Stimulated activated CD4-positive, alpha-beta T cell treated with anti-CD3 and anti-CD28 coated beads, Interleukin-12 subunit alpha, Interleukin-12 subunit beta, amount 100 ng/mL, for 4 hours (primary cell): Measurements from ENCODE around the gene TRIM65.
A peak's percentile ranks its signal among the peaks of the same experiment; 100 is the strongest.
"Not testable (repeated sequence)": the region's sequence is repeated elsewhere in the genome, so short reads cannot be mapped to it uniquely, and the experiment has no call there.

ENCODE experiments used
- DNase-seq: peaks from one replicate; pipeline ENCODE4 v3.0.0-alpha.2; 2020

Gene TRIM65

DNA sequence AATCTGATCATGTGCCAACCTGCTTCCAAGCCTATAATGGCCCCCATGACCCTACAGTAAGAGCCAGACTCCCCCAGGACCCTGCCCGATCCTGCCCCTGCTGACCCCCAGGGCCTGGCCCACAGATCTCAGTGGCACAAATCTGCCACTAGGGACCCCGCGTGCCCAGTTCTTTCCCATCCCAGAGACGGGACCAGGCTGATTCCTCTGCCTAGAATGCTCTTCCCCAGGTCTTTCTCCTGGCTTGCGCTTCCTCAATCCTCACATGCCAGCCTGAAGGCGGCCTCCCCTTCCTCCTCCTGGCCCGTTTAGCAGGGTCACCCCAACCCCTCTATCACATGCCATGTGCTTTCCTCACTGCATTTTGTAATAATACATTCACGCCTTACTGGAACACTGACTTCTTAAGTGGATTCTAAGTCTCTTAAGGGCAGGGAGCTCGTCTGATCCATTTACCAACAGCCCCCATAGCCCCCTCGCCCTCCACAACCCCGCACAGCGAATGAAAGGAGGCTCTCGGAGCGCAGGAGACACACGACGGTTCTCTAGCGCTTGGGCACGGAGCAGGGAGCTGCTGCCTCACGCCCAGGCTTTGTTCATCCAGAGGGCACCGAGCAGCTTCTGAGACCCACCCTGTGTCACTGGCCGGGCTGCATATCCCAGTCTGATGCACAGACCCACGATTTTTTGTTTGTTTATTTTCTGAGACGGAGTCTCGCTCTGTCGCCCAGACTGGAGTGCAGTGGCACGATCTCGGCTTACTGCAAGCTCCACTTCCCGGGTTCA lies 1.2 kb downstream of the TRIM65 start:
- DNase-seq: no peak

GRCh38 chr17:75894049-75894733 lies 2.6 kb downstream of the TRIM65 start:
- no peak for DNase-seq

DNA sequence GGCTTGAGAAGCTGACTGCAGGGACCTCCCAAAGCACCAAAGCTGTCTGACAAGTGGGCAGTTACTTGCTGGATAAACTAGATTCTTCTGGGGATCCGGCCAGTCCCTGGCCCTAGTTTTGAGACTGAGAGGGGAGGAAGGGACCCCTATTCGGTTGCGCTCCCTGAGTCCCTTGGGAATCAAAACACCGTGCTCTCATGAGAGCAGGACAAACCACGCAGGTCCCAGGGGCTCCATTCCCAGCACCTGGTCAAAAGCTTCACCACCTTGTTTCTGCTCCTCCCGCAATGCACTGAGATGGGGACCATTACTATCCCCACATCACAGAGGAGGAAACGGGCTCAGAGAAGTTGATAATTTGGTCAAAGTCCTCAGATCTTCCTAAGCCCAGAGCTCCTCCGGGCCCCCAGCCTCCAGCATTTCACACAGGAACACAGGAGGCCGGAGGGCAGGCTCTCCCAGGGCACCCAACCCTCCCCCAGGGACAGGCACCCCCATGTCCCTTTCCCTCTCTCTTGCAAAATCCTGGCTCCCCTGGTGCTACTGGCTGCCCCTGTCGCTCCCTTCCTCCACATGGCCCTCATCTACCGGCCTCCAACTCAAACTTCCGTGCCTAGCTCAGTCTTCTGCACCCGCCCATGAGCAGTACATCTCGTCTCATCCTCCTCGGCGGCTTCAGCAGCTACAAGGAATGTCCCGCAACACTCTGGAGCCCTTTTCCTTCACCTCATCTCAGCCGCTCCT lies 3.3 kb downstream of the TRIM65 start:
- DNase-seq: no peak

- DNase-seq: no peak
These were observed 4.1 kb downstream of the TRIM65 start for GRCh38 chr17:75892556-75893224.

DNA sequence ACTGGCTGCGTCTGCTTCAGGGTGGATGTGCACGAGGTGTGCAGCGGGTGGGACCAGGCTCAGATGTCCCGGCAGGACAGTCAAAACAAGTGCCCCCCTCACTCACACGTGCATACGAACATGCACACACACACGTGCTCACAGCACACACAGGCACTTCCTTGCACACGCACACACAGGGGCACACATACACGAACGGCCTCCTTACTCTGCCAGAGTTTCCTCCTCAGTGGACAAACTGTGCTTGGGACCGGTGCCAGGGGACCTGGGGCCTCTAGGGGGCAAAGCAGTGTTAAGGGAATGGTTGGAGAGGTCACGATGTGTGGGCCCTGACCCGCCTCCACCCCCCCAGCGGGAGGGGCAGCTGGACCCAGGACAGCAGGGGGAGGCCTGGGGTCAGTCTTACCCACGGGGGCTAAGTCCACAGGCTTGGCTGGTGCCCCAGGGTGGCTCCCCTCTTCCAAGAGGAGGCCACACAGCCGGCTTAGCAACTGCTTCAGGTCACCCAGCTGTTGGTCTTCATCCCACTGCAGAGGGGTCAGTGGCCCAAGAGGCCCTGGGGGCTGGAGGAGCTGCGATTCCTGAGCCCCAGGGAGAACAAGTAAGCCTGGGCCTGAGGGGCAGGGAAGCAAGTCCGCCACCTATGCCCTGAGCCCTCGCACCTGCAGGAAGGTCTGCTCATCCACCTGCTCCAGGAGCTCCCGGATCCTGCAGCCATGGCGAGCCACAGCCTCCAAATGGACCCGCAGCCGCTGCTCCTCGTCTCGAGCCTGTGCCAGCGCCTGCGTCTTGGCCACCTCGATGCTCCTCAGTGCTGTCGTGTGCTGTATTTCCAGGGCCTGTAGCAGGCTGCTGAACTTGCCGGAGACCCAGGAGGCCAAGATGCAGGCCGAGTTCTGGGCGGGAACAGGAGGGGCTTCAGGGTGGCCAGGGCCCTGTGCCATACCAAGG lies 4.9 kb downstream of the TRIM65 start:
- no peak for DNase-seq

- DNase-seq: no peak
These were observed 5.6 kb downstream of the TRIM65 start for GRCh38 chr17:75891022-75891604.

- no peak for DNase-seq
These were observed 7.3 kb downstream of the TRIM65 start for GRCh38 chr17:75889454-75889853.

- DNase-seq: no peak
These were observed 8.3 kb downstream of the TRIM65 start for GRCh38 chr17:75888484-75888883.

DNA sequence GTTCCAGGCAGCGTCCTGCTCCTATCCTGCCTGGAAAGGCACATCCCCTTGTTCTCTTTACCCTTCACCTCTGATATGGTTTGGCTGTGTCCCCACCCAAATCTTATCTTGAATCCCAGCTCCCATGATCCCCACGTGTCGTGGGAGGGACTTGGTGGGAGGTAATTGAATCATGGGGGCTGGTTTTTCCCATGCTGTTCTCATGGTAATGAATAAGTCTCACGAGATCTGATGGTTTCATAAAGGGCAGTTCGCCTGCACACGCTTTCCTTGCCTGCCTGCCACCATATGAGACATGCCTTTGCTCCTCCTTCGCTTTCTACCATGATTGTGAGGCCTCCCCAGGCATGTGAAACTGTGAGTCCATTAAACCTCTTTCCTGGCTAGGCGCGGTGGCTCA lies 10.9 kb downstream of the TRIM65 start:
- DNase-seq: not testable (repeated sequence)

DNA sequence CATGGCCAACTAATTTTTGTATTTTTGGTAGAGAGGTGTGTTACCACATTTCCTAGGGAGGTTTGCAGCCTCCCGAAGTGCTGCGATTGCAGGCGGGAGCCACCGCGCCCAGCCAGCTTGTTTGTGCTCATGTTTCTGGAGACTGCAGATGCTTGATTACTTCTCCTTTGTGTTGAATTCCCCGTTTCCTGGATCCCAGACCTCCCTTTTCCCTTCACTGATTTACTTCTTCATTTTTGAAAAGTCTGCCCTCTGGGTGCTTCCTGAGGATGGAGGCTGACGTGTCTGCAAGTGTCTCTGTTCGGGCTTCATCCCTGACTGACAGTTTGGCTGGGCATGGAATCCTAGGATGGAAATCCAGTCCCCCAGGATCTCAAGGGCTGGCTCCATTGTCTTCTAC lies 11.3 kb downstream of the TRIM65 start:
- no peak for DNase-seq

DNA sequence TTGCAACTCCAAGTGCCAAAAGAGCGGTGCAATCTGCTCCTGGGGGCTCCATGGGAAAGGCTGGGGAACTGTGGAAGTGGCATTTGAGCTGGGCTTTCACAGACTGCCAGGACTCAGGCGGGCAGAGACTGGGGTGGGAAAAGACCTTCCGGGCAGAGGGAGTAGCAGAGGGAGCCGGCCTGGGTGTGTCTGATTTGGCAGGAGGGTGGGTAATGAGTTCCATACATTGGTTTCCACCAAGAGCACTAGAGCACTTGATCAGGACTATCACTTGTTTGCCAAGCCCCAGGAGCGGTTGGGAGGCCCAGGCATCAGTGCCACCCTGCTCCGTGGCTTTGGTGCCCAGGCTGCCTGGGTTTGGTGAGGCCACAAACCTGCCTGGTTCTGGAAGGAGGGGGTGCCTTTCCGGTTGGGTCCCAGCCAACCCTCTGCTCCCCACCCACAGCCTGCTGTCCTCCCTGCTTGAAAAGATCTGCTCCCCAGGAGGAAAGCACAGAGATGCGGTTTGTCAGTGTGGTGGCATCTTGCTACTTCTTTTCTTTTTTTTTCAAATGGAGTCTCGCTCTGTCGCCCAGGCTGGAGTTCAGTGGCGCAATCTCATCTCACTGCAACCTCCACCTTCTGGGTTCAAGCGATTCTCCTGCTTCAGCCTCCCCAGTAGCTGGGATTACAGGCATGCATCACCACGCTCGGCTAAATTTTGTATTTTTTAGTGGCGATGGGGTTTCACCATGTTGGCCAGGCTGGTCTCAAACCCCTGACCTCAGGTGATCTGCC lies 14.9 kb downstream of the TRIM65 start:
- no peak for DNase-seq

DNA sequence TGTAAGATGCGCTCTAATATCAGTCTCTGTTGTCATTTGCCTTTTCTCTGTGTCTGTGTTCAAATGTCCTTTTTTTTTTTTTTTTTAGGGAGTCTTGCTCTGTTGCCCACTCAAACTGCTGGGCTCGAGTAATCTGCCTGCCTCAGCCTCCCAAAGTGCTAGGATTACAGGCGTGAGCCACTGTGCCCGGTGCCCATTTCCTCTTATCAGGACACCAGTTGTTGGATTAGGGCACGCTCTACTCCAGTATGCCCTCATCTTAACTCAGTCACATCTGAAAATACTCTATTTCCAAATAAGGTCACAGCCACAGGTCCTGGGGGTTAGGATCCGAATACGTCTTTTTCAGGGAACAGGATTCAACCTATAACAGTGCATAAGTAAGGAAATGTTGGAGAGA lies 16.5 kb downstream of the TRIM65 start:
- no peak for DNase-seq

DNA sequence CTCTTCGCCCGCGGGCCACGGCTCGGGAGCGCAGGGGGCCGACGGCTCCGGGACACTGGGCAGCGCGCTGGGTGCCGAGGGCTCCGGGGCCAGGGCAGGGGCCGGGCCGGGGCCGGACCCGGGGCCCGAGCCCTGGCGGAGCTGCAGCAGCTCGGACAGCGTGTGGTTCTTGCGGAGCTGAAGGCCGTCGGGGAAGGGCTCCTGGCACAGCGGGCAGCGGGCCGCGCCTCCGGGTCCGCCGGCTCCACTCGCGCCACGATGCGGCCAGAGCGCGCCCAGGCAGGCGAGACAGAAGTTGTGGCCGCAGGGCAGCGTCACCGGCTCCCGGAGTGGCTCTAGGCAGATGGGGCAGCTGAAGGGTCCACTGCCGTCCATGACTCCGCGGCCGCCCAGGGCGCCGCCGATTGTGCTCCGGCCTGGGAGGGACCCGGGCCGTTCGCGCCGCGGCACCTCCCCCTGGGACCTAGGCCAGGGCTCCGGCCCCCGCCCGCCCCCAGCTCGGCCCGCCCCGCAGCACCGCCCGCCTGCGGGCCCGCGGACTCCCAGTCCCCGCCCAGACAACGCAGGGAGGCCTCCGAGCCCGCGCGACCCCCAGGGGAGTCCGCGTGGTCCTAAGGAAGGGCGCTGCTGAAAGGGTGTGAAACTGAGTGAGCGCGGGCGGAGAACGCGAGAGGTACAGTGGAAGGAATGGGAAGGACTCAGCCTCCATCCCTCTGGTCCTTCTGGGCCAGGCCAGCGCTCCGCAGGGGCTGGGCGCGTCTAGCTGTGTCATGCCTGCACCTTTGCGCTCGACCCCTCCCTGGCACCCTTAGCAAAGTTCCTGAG lies 18.4 kb downstream of the TRIM65 start, which contains the start of gene TRIM47:
TRIM47 (minus strand) TSS at position 408 of the 825 bp plus-strand sequence; CDS start at position 375, 33 bp downstream.
- no peak for DNase-seq

GRCh38 chr17:75877752-75878173 lies 19.0 kb downstream of the TRIM65 start:
- peak; percentile 67 for DNase-seq

- DNase-seq: peak; percentile 32
These were observed 19.6 kb downstream of the TRIM65 start for GRCh38 chr17:75876938-75877751.

GRCh38 chr17:75876190-75876937 lies 20.4 kb downstream of the TRIM65 start:
- DNase-seq: peak; percentile 61

DNA sequence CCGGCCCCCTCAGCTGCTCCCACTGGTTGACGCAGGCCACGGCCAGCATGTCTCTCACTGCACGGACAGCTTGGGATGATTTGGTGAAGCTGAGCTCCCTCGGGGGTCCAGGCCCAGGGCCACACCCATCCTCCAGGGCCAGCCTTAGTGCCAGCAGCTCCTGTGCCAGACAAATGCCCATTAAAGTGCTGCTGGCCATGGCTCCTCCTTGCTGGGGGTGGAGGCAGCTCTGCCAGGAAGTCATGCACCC lies 20.9 kb downstream of the TRIM65 start:
- no peak for DNase-seq
